ENCODE measurements around the gene PTPRM.
"Not testable (repeated sequence)": the region's sequence is repeated elsewhere in the genome, so short reads cannot be mapped to it uniquely, and the experiment has no call there.

Gene PTPRM

GRCh38 chr18:7946734-7947377 is 379.7 kb downstream of the PTPRM start:
- no peak for DNase-seq (ENCODE audit: low read depth)

- DNase-seq (ENCODE audit: low read depth) = no peak
Observed at GRCh38 chr18:7950380-7951136, 383.4 kb downstream of the PTPRM start.

DNA sequence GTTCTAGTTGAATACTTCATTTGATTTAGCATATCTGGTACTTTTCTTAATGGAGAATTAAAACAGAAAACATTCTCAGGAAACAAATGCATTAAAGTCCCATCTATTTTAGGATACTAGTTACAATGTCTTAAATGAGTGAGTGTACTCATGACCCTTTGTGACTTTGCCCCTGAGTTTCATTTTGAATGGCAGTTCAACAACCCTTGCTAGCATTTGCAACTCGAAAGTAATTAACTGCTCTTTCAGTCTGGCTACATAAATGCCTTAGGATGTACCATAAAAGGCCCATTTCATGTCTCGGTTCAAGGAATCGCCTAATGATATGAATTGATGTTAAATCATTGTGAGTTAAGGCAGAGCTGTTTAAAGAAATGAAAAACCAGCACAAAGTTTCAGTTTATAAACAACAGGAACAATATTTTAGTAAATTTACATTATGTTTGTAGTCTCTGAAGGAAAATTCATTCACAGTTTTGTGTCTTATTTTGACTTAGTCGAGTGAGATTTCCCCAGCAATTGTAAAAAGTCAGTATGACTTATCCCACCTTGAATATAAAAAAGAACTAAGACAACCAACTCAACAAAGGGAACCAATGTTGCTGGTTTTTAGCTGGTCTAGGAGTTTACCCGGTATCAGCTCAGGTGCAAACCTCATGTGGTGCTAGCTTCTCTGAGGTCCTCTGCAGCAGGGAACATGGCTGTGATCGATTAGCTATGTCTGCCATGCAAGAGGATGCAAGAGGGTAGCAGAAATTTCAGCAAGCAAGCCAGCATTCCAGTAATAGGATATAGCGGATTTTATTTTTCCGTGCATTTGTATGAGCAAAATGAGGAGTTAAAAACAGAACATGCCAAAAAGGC is 386.2 kb downstream of the PTPRM start:
- DNase-seq (ENCODE audit: low read depth) = no peak

DNA sequence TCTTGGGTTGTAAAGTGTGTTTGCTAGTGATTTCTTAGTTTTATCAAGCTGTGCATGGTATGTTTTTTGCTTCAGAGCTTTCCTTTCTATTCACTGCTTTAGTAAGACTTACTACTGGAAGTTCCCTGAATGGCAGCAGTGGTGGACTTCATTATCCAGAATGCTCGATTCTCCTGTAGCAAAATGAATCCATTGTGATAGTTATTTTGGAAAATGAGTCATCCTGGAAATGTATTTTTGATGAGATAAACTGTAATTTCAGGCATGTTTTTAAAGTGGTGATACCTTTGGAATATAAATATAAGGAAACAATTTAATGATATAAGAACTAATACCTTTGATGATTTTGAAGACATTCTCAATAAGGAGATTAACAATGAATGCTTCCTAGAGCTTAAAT is 387.1 kb downstream of the PTPRM start:
- DNase-seq (ENCODE audit: low read depth) = no peak

GRCh38 chr18:7955175-7955574 is 388.1 kb downstream of the PTPRM start:
- no peak for DNase-seq (ENCODE audit: low read depth)

DNA sequence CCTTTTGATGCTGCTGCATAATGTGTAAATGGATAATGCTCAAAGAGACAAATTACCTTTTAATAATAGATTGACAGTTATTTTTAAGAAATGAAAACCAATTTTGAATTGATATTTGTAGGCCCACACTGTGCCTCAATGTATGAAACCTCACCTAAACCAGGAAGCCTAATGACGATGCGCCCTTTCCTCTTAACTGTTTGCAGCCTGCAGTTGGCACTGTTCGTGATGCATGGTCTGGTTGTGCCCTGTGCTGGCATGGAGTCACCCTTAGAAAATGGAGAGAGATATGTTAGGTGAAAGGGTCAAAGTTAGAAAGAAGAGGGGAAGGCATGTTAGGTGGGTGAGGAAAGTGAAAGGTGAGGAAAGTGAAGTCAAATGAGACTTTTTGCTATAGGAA is 390.2 kb downstream of the PTPRM start:
- no peak for DNase-seq (ENCODE audit: low read depth)

DNA sequence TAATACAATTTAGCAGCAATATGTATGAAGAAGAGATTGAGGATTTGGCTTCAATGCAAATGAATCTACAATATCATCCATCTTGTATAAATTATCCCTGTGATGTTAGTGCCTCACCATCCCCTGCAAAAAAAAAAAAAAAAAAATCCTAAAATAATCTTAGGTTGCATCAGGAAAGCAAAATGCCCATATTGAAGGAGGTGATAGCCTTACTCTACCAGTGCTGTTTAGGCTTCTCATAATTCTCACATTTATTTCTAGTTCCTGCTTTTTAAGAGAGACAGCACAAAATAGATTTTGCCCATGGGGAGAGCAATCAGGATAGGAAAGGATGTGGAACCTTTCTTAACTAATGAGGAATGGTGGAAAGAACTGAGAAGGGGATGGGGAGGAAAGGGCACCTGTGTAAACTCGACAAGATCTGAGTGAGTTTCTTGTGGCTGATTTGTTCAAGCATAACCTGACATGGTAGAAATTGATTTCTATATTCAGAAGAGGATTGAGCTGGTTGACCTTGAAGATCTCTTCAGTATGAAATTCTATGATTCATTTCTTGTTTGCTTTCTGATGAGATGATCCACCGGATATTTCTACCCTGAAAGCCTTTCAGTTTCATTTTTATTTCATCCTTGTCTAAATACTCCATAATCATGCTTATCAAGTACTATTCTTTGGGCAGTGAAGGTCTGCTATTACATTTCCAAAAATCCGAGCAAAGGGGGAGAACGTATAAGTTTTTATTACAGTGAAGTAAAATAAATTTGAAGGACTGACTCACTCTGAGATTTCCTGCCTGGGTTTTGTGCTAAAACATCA is 391.2 kb downstream of the PTPRM start:
- DNase-seq (ENCODE audit: low read depth) = no peak

DNA sequence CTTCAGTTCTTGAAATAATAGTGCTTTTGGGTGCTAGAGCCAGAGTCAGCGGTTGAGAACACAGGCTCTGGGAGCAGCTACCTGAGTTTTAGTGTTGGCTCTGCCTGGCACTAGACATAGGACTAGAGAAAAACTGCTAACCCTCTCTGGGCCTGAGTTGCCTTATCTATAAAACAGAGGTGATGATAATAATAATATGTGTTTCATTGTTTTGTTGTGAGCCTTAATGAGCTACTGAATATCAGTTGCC is 391.7 kb downstream of the PTPRM start:
- DNase-seq (ENCODE audit: low read depth) = no peak

DNA sequence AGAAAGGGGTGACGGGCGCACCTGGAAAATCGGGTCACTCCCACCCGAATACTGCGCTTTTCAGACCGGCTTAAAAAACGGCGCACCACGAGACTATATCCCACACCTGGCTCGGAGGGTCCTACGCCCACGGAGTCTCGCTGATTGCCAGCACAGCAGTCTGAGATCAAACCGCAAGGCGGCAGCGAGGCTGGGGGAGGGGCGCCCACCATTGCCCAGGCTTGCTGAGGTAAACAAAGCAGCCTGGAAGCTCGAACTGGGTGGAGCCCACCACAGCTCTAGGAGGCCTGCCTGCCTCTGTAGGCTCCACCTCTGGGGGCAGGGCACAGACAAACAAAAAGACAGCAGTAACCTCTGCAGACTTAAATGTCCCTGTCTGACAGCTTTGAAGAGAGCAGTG is 399.6 kb downstream of the PTPRM start:
- DNase-seq (ENCODE audit: low read depth) = not testable (repeated sequence)

- DNase-seq (ENCODE audit: low read depth) = no peak
Observed at GRCh38 chr18:7974200-7974874, 407.2 kb downstream of the PTPRM start.

DNA sequence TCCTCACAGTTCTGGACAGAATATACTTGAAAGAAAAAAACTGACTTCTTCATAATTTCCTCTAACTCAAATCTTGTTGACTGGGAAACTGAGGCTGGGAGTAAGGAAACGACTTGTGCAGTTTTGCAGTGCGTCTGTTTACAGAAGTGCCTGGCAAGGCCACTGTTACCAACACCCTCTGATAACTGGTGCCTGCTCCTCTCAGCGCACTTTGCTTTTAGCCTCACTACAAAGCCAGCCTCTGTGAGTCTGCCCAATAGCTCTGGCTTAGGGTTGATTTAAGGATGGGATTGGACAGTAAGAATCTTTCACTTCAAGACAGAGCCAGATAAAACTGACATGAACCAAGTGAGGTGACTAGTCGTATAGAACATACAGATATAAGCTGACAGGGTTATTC is 410.8 kb downstream of the PTPRM start:
- DNase-seq (ENCODE audit: low read depth) = no peak

DNA sequence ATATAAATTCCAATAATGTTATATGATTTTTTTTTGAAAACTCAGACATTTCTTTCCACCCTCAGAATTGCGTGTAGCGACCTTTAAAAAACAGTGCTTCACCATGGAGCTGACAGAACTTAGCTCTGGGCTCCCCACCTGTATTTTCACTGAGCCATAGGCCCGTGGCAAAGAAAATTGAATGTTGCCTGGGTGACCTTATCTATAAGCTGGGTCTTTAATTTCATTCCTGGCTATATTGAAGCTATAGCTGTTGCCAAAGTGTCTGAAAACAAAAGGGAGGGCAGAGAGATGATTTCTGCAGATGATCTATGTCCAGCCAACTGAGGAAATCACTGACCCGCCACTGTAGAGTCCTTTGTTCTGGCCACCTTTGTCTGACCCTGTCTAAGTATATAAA is 411.7 kb downstream of the PTPRM start:
- no peak for DNase-seq (ENCODE audit: low read depth)

DNA sequence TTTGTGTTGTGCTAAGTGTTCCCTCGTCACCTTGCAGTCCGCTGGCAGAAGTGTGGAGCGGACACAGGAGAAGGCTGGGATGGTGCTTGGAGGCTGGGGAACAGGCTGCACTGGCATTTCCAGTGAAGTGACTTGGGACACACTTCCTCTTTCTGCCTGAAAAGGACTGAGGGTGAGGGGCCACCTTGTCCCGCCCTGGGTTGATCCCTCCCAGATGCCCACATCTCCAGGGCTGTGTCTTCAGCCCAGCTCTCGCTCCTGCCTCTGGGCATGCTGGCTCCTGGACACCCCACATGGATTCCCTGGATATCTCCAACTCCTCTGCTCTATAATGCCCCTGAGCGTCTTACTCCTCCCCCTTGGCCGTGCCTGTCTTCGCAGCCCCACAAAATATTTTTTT is 412.6 kb downstream of the PTPRM start:
- no peak for DNase-seq (ENCODE audit: low read depth)

- DNase-seq (ENCODE audit: low read depth) = no peak
Observed at GRCh38 chr18:7980136-7980535, 413.0 kb downstream of the PTPRM start.

GRCh38 chr18:7980656-7981055 is 413.5 kb downstream of the PTPRM start:
- no peak for DNase-seq (ENCODE audit: low read depth)

GRCh38 chr18:7982216-7982615 is 415.1 kb downstream of the PTPRM start:
- no peak for DNase-seq (ENCODE audit: low read depth)

DNA sequence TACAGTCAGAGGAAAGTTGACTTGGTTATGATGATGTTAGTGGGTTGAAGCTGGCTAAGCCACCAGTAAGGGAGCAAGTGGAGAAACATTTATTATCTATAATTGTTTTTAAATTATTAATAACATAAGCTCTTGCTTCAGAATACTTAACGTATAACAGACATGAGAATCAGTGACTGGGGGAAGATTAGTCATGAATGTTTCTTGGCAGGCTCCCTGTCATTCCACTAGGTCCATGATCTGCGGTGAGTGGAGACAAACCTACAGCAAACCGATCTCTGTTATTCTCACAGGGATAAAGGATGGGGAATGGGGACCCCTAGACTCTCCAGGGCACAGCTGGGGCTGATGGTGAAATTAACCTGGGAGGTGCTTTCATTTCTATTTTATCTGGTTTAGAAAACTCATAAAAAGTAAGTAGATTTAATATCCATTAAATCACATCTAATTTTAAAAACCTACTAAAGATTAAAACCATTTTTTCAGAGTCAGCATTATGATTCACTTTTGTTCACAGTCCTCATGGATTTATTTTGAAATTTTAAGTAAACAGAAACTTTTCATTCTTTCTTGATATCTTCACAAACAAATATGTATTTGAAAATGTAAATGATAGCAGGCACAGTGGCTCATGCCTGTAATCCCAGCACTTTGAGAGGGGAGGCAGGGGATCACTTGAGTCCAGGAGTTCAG is 420.3 kb downstream of the PTPRM start:
- DNase-seq (ENCODE audit: low read depth) = no peak

- no peak for DNase-seq (ENCODE audit: low read depth)
Observed at GRCh38 chr18:7990670-7991069, 423.6 kb downstream of the PTPRM start.

- no peak for DNase-seq (ENCODE audit: low read depth)
Observed at GRCh38 chr18:8001711-8002301, 434.7 kb downstream of the PTPRM start.

DNA sequence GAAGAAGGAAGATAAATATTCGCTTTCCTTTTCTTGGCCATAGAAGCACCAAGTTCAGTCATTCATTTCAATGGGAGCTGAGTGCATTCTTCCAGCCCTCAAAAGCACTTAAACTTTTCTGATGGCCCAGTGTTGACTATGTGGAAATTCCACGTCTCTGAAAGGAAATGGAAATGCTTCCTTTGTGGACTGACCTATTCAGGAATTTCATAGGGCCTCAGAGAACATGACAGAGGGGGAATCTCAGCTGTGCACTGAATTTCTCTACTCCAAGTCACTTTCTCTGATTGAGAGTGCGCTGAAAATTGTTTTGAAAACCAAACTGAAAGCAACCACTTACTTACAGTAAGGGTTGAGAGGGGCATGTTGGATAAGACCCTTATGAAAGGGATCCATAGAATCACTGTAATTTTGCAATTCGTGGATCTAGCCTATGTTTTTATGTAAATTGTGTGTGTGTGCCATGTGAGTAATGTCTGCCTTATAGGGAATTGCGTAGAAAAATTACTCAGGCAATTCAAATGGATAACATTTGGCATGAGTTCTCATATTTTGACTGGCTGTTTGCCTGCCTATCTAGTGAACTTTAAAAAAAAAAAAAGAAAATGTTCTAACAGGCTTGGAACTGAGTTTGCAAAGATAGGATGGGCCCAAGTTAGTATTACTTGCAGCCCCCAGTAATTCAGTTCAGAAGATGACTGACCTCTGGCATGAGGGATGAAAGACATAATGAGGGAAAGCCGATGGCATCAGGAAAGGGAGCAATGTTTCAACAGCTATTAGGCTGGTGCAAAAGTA is 437.0 kb downstream of the PTPRM start:
- DNase-seq (ENCODE audit: low read depth) = no peak

Measured in stimulated activated CD8-positive, alpha-beta memory T cell treated with anti-CD3 and anti-CD28 coated beads, Interleukin-7, amount 100 ng/mL, for 24 hours (primary cell).